Cerebellar cortex (tissue), 1 donor: ENCODE measurements around the gene KNTC1.
"Not testable (repeated sequence)": the region's sequence is repeated elsewhere in the genome, so short reads cannot be mapped to it uniquely, and the experiment has no call there.

Experiments
- DNase-seq: peaks from one replicate; pipeline ENCODE4 v3.0.0-alpha.2; 2015; ENCODE audit warnings: low spot score

KNTC1 gene

GRCh38 chr12:122508163-122508562, 18.9 kb upstream of the KNTC1 start:
- DNase-seq: no peak

GRCh38 chr12:122513028-122513427, 14.0 kb upstream of the KNTC1 start:
- not testable (repeated sequence) for DNase-seq

GRCh38 chr12:122513660-122514059, 13.4 kb upstream of the KNTC1 start:
- no peak for DNase-seq

DNA sequence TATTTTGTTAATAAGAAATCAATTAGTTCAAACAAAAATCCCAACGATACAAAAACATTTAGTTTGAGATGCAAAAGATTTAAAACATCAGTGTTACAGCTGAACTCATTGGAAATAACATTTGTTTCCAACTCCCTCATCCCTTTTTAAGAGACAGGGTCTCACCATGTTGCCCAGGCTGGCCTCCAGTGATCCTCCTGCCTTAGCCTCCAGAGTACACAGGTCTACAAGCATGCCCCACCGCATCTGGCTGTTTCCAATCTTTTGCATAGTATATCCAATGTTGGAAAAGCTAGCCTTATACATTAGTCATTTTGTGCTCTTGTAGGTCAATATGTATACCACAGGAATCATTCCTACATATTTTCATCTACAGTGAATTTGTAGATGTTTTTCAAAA, 11.8 kb upstream of the KNTC1 start:
- no peak for DNase-seq

DNA sequence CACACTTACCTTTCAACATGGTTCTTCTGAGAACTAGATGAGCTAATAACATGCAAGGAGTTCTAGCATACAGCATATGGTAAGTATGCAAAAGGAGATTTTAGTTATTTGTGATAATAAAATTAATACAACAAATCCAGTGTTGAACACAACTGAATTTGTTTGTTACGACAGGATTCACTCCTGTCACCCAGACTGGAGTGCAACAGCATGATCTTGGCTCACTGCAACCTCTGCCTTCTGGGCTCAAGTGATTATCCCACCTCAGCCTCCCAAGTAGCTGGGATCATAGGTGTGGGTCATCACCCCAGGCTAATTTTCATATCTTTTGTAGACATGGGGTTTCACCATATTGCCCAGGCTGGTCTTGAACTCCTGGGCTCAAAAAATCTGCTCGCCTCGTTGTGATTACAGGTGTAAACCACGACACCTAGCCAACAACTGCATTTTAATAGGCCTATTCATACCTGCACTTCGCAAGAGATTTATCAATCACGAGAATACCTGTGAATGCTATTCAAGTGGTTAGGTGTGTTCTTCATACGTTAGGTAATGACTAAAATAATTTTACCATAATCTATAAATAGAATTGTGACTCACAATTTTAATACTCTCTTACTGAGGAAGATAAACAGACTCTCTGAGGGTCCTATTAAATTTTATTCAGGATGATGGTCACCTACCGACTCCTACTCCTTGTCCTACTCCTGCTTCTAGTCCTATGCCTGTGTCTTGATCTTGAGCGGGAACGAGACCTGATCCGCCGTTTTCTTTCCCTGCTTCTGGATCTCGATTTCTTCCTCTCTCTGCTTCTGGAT, 10.3 kb upstream of the KNTC1 start:
- DNase-seq: no peak

- DNase-seq: no peak
Observed at GRCh38 chr12:122517877-122518276, 9.2 kb upstream of the KNTC1 start.

GRCh38 chr12:122518908-122519307, 8.1 kb upstream of the KNTC1 start:
- no peak for DNase-seq

GRCh38 chr12:122519418-122519817, 7.6 kb upstream of the KNTC1 start:
- no peak for DNase-seq

GRCh38 chr12:122520676-122521075, 6.4 kb upstream of the KNTC1 start:
- DNase-seq: no peak

DNA sequence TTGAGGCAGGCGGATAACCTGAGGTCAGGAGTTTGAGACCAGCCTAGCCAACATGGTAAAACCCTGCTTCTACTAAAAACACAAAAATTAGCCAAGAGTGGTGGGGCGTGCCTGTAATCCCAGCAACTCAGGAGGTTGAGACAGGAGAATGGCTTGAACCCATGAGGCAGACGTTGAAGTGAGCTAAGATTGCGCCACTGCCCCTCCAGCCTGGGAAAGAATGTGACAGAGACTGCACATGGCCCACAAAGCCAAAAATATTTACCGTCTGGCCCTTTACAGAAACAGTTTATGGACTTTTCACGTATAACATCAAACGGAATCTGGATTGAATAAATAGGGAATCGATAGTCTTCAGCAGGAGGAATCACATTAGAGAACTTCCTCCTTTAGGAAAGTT, 3.8 kb upstream of the KNTC1 start:
- no peak for DNase-seq

GRCh38 chr12:122523846-122524718, 3.0 kb upstream of the KNTC1 start:
- DNase-seq: no peak

- no peak for DNase-seq
Observed at GRCh38 chr12:122527478-122527944, 462 bp downstream of the KNTC1 start.

GRCh38 chr12:122528582-122528981, 1.5 kb downstream of the KNTC1 start:
- no peak for DNase-seq

- no peak for DNase-seq
Observed at GRCh38 chr12:122528992-122529391, 1.9 kb downstream of the KNTC1 start.

DNA sequence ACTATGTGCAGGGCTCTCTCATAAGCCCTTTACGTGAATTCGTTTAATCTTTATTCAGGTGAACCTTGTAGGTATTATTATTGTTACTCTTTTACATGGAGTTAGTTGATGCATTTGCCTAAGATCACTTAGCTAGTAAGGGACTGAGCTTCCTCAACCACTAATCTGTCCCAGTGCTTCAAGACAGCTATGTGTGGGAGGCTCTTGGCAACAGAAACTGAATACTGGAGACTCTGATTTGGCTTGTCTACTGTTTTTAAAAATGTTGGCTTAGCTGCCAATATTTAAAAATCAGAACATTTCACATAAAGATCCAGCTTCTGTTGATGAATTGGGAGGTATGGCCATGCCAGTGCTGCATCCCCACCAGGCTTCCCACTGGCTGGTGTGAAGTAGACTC, 6.8 kb downstream of the KNTC1 start:
- DNase-seq: no peak

DNA sequence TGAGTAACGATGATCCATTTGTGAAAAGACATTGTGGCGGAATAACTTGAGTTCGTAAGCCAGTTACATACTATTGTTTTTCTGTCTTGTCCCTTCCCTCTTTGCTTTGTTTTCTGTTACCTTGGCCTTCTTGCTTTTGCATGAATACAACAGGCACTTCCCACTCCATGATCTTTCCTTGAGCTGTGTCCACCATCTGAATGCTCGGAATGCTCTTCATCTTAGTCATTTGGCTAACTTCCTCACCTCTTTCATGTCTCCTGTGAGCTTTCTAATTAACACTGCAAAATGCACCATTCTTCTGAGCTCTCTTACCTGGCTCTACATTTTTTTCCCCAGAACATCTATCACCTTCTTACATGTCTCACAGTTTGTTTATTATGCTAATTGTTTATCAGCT, 10.0 kb downstream of the KNTC1 start:
- DNase-seq: no peak

DNA sequence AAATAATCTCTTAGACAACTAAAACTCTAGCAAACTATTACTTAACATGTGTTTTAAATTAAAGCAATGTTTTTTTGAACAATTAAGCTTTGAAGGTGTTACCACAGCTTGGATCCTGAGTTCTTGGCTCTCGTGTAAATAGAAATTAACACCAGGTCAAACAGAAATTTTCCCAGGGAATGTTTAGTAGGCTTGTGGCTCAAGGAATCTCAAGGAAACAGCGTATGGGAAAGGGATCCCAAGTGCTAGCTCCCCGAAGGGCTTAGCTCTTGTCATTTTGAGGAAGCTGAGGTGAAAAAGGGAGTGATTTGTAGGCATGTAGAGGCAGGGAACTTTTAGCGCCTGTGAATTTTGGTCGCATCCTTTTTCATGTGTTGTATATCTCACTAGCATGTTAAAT, 11.4 kb downstream of the KNTC1 start:
- no peak for DNase-seq

DNA sequence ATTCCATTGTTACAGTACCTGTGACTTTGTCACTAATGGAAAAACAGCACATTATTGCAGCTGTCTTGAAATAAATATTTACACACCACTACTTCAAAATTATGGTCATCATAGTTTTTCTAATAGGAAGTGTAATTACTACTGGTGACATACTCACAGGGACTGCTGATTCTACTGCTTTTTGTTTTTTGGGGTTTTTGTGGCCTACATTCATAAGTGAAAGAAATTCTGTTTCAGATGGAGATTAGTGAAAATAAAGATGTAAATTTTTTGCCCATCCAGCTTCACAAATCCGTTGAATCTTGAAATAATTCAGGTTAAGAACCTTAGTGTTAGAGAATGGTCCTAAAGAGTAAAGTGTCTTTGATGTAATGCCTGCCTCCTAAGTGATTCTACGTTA, 17.5 kb downstream of the KNTC1 start:
- DNase-seq: no peak

DNA sequence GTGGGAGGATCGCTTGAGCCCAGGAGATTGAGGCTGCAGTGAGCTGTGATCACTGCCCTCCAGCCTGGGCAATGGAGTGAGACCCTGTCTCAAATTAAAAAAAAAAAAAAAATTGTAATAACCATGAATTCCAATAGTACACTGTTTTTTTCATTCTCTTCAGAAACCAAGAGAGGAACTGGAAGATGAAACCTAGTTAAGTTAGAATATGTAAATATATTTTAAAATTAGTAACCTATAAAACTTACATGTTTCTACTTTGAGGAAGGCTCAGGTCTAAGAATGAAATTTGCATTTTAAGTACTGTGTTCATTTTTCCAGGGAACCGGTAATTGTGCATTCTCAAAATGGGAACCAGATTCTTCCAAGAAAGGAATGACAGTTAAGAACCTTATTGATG, 18.8 kb downstream of the KNTC1 start:
- no peak for DNase-seq

DNA sequence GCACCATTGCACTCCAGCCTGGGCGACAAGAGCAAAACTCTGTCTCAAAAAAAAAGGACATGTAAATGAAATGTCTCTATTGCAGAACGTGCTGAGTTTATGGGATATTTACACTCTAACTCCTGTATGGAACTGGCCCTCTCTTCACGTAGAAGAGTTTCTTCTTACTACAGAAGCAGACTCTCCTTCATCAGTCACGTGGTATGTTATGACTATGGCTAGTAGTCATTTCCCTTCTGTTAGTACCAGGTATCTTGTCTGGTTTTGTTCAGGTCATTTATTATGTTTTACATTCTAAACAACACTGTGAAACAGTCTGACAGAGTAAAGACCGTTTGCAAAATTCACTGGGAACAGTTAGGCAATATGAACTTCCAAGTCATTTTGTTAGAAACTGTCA, 20.3 kb downstream of the KNTC1 start:
- DNase-seq: no peak

GRCh38 chr12:122558745-122559641, 31.9 kb downstream of the KNTC1 start:
- no peak for DNase-seq

- DNase-seq: no peak
Observed at GRCh38 chr12:122560138-122560537, 33.1 kb downstream of the KNTC1 start.
